Kasumi-1 (cell line): ENCODE measurements around the gene TRIM8.

Experiments used
- DNase-seq, 2 experiments: peaks; one replicate each; lab custom pipeline; 2025; lab: John Stamatoyannopoulos, UW

Gene TRIM8

DNA sequence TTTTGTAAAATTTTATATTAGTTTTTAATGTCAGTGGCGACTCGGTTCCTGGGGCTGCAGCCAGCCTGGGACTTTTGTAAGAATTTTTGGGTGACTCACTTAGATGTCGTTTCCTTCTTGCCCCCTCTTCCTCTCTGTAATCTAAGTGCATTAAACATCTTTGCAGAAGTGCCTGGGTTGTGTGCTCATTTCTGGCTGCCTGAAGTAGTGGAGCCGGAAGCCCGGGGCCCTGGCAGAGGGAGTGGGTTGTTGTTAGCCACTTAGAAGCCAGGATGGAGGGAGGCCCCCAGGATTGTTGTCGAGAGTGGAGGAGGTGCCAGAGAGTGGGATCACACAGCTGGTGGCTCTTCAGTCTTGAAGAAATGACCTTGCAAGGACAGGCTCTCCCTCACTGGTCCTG is 11.0 kb upstream of the TRIM8 start:
- DNase-seq: peak; percentile 99

DNA sequence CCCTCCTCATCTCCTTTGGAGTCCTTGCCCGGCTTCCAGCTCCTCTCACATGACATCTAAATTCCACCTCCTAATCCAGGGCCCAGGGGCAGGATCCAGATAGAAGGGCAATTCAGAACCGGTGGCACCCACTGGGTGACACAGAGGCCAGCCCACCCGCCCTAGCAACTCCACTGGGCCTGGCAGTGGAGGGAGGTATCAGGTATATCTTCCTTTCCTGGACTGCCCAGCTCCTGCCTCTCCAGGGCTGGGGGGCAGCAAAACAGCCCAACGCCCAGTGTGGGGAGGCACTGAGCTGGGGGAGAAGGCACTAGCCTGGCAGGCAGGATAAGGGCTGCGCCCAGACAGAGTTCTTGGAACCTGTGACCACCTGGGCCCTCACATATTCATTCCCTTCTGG is 10.4 kb upstream of the TRIM8 start:
- DNase-seq: no peak

DNA sequence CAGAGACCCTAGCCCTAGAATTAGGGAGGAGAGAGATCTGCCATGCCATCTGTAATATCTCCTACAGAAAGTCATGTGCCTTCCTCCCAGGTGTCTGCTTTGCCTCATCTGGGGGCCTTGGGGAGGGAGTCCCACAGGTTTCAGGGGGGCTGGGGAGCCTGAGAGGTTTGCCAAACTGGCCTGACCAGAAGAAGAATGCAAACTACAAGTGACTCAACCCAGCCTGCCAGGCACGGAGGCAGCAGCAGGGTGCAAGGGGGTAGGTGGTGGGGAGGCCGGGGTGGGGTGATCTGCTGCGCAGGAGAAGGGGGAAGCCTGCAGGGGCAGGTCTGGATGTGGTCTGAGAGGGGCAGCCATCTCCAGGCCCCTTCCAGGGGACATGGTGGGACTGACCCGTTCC is 9.6 kb upstream of the TRIM8 start:
- DNase-seq: no peak

DNA sequence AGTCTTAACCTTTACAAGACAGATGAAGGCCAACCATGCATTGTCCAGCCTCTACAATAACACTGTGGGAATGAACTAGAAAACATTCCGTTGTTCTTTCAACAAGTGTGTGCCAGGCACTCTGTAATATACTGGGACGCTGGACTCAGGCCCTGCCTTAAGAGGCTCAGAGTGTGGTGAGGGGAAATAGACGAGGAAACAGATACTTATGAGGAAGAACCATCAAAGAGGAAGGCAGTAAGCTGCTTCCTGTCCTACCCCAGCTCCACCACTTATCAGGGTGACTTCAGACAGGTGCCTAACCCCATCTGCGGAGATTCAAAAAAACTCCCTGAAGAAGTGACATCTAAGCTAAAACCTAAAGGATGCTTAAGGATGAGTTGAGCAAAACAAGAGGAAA is 8.9 kb upstream of the TRIM8 start:
- peak; percentile 91 to 92 for DNase-seq

DNA sequence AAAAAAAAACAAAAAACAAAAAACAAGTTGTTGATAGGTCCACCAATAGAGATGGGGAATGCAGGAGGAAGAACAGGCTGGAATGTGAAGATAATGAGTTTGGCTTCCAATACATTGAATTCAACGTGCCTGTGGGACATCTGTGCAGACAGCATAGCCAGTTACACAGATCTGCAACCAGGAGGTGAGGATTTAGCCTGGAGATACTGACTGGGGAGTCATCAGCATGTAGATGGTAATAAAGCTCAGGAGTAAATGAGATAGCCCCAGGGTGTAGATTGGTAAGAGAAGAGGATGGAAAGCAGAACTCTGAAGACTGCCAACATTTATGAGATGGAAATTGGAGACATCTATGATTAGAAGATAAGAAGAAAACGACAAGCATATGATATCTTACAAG is 4.7 kb upstream of the TRIM8 start:
- no peak for DNase-seq

DNA sequence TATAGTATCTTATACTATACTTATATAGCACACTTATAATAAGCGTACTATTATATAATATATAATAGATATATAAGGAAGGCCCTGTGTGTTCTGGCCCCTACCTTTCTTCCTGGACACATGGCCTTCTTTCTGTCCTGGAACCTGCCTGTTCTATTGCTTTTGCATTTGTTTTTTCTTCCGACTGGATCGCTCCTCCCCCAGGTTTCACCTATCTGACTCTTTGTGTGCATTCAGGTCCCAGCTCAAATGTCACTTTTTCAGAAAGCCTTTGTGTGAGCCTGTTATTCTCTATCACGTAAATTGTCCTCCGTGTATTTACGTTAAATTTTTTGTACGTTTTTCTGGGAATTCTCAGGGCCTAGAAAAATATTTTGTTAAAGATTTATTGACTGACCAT is 2.9 kb upstream of the TRIM8 start:
- DNase-seq: no peak

DNA sequence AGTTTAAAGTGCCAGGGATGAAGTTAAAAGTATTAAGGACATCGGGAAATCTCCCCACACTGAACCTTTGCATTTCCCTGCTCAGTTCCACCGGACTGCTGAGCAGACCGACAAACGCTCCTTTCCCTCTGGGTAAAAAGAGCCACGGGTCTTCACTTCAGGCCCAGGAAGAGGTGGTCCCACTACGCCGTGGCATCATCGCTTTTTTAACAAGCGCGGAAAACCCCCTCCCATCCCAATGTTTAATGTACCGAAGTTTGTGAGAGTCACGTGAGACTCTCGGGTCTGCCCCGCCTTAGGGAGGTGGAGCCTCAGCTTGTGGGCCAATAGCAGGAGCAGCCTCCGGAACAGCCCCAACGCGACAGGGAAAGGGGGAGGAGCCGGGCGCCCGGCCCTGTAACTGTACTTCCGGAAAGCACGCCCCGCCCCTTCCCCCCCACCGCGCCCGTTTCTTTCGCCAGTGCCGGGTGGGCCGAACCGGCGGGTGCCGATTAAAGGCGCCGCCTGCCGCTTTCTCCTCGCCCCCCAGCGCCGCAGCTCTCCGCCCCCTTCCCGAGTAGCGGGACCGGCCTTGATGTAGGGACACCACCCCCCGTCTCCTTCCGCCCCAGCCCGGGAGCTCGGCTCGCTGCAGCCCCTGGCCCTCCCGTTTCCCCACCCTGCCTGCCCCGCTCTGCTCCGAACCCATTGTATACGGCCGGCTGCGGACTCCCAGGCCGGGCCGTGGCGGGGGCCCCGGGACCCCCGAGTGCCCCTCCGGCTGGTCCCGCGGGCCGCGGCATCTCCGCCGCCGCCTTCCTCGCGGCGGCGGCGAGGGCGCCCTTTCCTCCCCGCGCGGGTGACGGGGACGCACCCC is 2.2 kb upstream of the TRIM8 start:
- DNase-seq: peak; percentile 99

DNA sequence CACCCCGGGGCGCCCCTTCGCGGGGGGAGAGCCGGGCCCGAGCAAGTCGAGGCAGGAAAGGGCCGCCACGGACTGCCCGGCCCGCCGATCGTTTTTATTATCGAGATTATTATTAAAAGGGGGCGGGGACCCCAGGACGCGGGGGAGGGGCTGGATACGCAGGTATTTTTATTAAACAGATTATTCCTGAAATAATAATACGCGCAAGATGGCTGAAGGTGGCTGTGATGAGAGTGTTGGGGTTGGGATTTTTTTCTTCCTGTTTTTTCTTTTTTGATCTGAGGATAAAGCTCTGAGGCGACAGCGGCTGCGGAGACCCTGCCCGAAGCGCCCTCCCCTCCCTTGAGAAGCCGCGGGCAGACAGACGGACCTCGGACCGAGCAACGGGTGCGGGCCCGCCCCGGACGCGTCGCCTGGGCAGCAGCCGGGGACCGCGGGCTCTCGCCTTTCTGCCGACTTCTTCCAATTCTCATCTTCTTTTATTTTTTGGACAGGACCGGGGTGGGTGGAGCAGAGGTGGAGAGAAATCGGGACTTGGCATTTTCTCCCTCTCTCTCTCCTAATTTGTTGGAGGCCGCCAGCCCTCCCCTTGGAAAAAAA is 1.4 kb upstream of the TRIM8 start:
- peak; percentile 50 to 70 for DNase-seq

DNA sequence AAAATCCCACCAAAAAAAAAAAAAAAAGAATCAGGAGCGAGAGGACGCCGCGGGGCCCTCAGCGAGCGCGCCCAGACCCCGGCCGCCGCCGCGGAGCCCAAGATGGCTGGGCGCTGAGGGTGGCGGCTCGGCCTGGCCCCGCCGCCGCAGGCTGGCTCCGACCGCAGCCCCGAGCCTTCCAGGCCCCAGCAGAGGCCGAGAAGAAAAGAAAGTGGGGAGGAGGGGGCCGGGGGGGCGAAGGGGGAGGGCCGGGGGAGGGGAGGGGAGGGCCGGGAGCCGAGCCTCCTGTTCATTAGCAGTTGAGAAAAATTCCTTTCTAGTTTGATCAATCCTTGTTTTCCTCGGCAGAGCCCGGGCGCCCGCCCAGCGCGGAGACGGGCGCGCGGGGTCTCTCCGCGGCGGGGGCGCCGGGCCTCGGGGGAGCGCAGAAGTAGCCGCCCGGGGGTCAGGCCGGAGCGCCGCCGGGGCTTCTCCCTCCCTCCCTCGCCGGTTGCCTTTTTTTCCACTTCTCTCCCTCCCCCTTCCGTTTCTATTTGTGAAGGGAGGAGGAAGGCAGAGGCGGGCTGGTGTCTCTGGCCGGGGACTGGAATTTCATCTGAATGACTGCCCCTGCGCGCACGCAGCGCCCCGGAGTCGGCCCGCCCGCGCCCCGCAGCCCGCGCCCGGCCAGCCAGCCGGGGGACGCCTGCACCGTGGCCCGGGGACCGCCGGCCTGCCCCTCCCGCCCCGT is 778 bp upstream of the TRIM8 start:
- DNase-seq: peak; percentile 85

DNA sequence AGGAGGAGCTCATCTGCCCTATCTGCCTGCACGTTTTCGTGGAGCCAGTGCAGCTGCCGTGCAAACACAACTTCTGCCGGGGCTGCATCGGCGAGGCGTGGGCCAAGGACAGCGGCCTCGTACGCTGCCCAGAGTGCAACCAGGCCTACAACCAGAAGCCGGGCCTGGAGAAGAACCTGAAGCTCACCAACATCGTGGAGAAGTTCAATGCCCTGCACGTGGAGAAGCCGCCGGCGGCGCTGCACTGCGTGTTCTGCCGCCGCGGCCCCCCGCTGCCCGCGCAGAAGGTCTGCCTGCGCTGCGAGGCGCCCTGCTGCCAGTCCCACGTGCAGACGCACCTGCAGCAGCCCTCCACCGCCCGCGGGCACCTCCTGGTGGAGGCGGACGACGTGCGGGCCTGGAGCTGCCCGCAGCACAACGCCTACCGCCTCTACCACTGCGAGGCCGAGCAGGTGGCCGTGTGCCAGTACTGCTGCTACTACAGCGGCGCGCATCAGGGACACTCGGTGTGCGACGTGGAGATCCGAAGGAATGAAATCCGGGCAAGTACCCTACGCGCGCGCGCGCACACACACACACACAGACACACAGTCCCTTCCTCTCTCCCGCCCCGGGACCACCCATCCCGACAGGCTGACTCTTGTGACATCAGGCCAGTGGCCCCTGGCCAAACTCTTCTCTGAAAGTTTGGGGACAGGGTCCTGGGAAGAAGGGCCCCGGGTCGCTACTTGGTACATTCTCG is 538 bp downstream of the TRIM8 start:
- peak; percentile 51 to 70 for DNase-seq

DNA sequence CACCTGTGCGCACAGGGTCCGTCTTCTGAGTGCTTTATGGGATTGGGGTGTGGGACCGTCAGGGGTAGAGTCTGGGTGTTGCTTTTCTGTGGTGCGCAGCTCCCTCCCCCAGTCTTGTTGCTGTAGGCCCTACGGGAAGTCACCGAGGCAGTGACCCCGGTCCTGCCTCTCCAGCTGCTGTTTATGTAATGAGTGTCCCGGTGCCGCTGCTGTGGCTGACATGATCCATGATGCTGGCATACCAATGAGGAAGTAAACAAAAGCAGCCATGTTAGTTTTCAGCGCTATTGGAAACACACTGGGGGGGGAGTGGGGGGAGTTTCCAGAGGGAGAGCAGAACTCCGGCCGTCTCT is 1.1 kb downstream of the TRIM8 start:
- peak; percentile 57 to 69 for DNase-seq

DNA sequence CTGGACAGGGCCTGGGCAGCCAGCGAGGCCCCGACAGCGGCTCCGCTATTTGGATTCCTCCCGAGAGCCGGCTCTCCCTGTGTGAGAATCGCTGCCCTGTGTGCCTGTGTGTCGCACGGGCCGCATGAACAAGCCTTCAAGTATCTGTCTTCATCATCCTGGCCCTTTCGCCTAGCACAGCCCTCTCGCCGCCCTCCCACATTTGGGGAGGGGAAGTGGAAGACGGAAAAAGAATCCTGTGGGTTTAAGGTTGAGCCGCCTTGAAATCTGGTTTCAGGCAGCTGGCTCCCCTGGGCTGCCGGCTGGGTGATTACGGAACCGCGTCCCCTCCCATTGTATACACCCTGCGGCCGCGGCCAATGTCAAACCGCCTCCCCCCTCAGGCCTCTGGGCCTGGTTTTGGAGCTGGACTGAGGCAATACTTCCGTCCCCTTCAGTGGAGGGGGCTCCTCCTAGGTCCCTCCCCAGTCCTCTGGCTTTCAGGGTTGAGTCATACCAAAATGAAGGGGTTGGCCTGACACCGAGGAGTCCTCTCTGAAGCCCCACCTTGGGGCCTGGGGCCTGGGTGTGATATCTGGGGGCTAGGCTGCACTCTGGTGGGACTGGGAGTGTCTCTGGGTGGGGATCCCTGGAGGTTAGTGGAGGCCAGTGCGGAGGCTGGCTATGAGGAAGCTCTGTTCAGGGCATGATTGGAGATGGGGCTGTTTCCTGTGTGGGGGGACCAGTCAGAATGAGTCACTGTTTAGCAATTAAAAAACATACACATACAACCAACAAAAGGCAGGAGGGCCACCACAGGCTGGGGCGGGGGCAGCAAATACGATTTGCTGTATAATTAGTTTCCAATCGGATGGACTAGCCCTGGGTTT is 1.7 kb downstream of the TRIM8 start:
- DNase-seq: peak; percentile 97 to 98

DNA sequence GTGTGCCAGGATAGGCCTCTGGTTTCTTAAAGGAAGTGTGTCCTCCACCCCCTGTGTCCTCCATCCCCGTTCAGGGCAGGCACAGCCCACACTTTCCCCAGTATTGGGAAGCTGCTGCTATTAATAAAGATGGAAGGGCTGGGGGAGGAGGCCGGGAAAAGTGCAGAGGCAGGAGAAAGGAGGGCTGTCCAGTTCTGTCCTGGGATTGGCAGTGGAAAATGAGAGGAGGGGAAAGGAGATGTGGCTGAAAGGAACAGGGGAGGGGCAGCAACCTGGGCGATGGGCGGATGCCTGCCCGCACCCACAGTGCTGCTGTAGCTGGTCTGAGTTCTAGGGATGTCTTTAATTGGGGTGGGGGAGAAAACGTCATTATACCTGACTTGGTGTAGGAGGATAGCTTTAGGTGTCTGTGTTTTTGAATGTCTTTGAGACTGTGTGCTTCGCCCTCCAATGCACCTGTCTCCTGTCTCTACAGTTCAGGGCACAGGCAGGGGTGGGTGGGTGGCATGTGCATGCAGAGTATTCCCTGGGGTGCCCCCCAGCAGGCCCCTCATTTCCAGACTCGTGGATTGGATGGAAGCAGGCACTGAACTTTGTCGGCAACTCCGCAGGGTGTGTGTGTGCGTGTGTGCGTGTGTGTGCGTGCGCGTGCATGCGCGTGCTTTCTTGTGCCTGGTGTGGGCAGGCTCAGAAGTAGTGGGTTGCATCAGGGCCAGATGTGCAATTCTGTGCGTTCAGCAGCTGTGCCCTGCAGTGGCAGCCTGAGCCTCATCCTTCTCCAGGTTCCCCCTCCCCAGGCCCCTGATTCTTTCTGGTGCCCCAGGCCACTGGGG is 2.5 kb downstream of the TRIM8 start:
- DNase-seq: no peak

DNA sequence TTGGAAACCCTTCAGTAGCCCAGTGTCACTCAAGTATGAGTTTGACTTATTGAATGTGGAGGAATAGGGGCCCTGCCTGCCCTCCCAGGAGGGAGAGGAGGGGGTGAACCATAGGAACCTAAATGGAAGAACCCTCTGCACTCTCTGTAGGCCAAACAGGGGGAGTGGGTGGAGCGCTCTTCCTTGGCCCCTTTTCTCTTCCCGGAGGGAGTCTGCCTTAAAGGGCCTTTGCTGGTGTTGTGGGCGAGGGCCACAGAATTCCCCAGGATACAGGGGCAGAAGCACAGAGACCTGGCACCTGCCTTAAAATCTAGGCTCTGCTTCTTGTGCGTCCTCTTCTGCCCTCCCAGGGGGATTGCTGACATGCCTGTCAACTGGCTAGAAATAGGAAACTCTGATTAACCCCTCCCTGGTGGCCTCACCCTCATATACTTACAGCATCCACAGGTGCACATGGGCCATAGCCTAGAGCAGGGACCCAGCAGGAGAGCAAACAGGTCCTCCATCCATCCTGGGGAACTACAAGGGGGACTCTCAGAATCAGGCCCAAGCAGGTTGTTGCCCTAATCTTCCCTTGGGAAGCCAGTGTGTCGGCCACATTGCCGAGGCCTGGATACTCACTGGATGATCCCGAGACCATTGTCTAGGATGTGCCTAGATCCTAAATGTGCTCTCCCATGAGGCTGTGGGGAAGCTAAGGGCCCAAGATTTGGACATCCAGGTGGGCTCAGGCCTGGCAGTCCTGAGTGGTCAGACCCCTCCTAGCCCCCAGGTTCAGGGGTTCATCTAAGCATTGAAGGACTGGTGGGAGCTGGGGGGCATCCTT is 3.4 kb downstream of the TRIM8 start:
- no peak for DNase-seq

DNA sequence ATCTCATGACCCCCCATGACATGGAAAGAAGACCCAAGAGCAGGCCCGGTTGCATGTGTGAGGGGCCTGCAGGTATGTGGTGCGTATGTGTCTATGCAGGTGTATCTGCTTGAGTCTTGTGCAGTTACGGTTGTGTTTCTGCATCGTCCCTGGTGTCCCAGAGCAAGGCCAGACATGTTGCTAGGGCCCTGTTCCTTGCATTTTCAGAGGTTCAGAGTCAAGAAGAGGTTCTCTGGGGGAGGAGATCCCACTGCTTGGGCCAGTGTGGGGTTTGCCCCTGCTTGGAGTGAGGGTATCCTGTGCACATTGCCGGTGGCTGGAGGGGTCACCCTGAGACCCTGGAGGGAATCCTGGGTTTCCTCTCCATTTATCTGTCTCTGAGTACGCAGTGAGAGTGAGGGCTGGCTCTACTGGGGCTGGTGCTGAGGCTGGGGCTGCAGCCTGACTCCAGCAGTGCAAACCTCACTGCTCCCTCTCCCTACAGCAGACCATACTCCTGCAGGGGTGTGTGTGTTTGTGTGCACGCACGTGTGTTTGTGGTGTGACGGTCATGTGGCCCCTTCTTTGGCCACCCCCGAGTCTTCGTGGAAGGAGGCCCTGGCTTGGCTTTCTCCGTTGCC is 4.1 kb downstream of the TRIM8 start:
- no peak for DNase-seq

DNA sequence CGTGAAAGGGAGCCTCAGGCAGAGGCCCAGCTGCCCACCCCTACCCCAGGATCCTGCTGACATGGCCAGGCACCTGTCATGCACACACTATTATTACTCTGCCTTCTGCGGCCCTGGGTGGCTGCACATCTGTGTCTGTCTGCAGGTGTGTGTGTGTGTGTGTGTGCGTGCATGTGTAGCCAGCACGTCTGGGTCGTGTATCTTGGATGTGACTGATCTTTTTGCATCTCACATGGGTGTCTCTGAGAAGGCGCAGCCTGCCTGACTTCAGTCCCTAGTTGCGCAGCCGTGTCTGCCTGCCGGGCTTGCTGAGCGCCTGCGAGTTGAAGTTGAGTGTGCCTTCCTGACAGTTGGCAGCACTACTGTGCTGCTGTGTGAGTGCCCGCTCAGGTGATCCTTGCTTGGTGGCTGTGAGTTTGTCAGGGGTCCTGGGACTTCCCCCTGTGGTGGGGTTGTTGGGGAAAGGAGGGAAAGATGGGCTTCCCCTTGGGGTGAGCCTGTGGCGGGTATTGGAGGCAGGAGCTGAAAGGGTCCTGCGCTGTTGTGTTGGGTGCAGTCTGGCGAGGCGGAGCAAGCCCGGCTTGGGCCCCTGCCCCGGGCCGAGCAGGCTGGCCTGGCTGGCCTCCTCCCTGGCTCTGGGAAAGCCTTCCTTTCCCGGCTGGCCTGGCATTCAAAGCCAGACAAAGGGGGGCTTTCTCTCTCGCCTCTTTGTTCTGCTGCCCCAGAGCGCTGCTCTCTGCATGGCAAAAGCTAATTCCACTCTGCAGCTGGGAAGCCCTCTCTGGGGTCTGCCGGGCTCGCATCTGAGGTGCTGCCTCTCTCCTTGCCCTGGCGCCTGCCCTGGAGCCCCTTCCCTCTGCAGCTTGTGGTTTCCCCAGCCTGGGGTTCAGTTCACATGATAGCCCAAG is 4.9 kb downstream of the TRIM8 start:
- no peak for DNase-seq

DNA sequence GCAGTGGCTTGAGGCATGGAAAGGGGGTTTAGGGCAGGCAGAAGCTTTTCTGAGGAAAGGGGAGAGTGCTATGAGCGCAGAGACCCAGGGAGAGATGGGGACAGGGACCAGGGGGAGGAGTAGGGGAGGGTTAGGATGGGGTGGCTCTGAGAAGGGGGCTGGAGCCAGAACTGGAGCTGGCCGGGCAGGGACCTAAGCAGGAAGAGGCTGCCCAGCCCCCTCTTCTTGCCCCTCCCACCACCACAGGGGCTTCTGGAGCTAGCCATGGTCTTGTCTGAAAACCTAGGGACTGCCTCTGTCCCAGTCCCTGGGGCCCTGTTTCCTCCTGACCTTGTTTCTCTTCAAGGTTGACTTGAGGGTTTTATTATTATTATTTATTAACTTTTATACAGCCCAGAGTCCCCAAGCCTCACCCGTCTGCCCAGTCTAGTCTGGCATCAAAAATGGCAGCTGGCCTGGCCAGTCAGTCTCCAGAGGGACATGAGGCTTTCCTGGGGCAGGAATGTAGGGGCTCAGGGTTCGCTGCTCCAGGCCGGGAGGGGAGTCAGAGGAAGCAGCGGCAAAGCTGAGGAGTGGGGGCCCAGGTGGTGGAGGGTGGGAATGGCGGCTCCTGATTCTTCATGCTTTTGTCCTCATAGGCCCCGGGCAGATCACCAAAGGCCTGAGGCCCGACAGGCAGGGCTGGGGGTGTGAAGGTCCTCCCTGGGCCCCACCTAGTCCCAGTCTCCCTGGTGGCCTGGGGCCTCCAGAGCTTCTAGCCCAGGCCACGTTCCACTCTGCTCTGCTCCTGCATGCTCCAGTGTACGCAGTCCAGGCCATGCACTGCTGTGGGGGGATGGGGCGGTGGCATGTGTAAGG is 5.7 kb downstream of the TRIM8 start:
- no peak for DNase-seq
